GM12891 (cell line): Measurements from ENCODE around the gene WLS.
A peak's percentile ranks its signal among the peaks of the same experiment; 100 is the strongest.
"Not testable (repeated sequence)": the region's sequence is repeated elsewhere in the genome, so short reads cannot be mapped to it uniquely, and the experiment has no call there.

Source experiments
- DNase-seq: peaks from one replicate; pipeline ENCODE4 v3.0.0; 2011; ENCODE audit warnings: low spot score; ENCODE audit not compliant: insufficient read length
- FAIRE-seq: peaks from 2 replicates; lab custom pipeline; 2011; peaks lifted over from hg19 to GRCh38; lab: Jason Lieb, UNC
- PAX5 ChIP-seq: IDR thresholded peaks from 2 replicates; pipeline ENCODE4 v1.6.1; 2011; ENCODE audit warnings: low read length, moderate library complexity, mild to moderate bottlenecking; ENCODE audit not compliant: insufficient read depth, severe bottlenecking
- POLR2A ChIP-seq: IDR thresholded peaks from 2 replicates; pipeline ENCODE4 v1.6.1; 2011; ENCODE audit warnings: low read depth, low read length, control low read depth
- POLR2AphosphoS5 ChIP-seq: IDR thresholded peaks from 2 replicates; pipeline ENCODE4 v1.6.1; 2011; ENCODE audit warnings: low read depth, low read length, control low read depth
- POU2F2 ChIP-seq: IDR thresholded peaks from 2 replicates; pipeline ENCODE4 v1.6.1; 2011; ENCODE audit warnings: low read depth, mild to moderate bottlenecking, control low read depth, low read length, moderate library complexity
- SPI1 ChIP-seq: IDR thresholded peaks from 2 replicates; pipeline ENCODE4 v1.6.1; 2011; ENCODE audit warnings: low read depth, low read length, control low read depth
- TAF1 ChIP-seq: IDR thresholded peaks from 2 replicates; pipeline ENCODE4 v1.6.1; 2011; ENCODE audit warnings: low read depth, low read length, control low read depth

Gene WLS

GRCh38 chr1:68168545-68169171 is 63.7 kb downstream of the WLS start:
- FAIRE-seq (no peak), DNase-seq (no peak)

GRCh38 chr1:68167211-68167610 is 65.1 kb downstream of the WLS start:
- no peak for DNase-seq
- no peak for FAIRE-seq
- no peak for TF ChIP-seq POLR2AphosphoS5

More at GRCh38 chr1:68168545-68169171, 63.7 kb downstream of the WLS start:
- no peak for TF ChIP-seq SPI1
- no peak for TF ChIP-seq TAF1
- TF ChIP-seq POU2F2 = no peak
- TF ChIP-seq POLR2AphosphoS5 = no peak
- no peak for TF ChIP-seq POLR2A
- TF ChIP-seq PAX5 = no peak

- no peak for TF ChIP-seq POLR2A
- no peak for TF ChIP-seq PAX5
- no peak for TF ChIP-seq SPI1
- TF ChIP-seq POU2F2 = no peak
- no peak for TF ChIP-seq TAF1
- no peak for TF ChIP-seq POLR2AphosphoS5
- FAIRE-seq = no peak
- no peak for DNase-seq
Observed at GRCh38 chr1:68166348-68166747, 66.0 kb downstream of the WLS start.

GRCh38 chr1:68165665-68166064 is 66.7 kb downstream of the WLS start:
- TF ChIP-seq SPI1 (no peak), PAX5 (no peak), POLR2A (no peak), POLR2AphosphoS5 (no peak), POU2F2 (no peak), TAF1 (no peak)
- DNase-seq (no peak), FAIRE-seq (no peak)

- DNase-seq (no peak), FAIRE-seq (no peak)
- TF ChIP-seq POLR2A = no peak
- no peak for TF ChIP-seq SPI1
- no peak for TF ChIP-seq POU2F2
- TF ChIP-seq TAF1 = no peak
- no peak for TF ChIP-seq POLR2AphosphoS5
- no peak for TF ChIP-seq PAX5
Observed at GRCh38 chr1:68164918-68165317, 67.4 kb downstream of the WLS start.

- no peak for TF ChIP-seq POU2F2
- no peak for TF ChIP-seq TAF1
- no peak for TF ChIP-seq POLR2AphosphoS5
- TF ChIP-seq SPI1 = no peak
- TF ChIP-seq PAX5 = no peak
- no peak for TF ChIP-seq POLR2A
- DNase-seq = no peak
- FAIRE-seq = no peak
Observed at GRCh38 chr1:68163220-68163619, 69.1 kb downstream of the WLS start.

- DNase-seq (no peak), FAIRE-seq (no peak)
- TF ChIP-seq POU2F2 (no peak), SPI1 (no peak), TAF1 (no peak), POLR2AphosphoS5 (no peak), PAX5 (no peak)
Observed at GRCh38 chr1:68162761-68163160, 69.6 kb downstream of the WLS start.

- DNase-seq, FAIRE-seq: not testable (repeated sequence)
Observed at GRCh38 chr1:68161672-68162071, 70.7 kb downstream of the WLS start.

GRCh38 chr1:68160935-68161334 is 71.4 kb downstream of the WLS start:
- TF ChIP-seq SPI1 = peak; percentile 73
- FAIRE-seq, DNase-seq: not testable (repeated sequence)

GRCh38 chr1:68160021-68160420 is 72.3 kb downstream of the WLS start:
- DNase-seq = no peak
- no peak for FAIRE-seq
- TF ChIP-seq POLR2AphosphoS5 = no peak
- TF ChIP-seq SPI1 = no peak
- no peak for TF ChIP-seq POU2F2
- no peak for TF ChIP-seq PAX5
- TF ChIP-seq TAF1 = no peak
- no peak for TF ChIP-seq POLR2A

- TF ChIP-seq SPI1 = no peak
- TF ChIP-seq POLR2A = no peak
- TF ChIP-seq PAX5 = no peak
- TF ChIP-seq POU2F2 = no peak
- no peak for TF ChIP-seq POLR2AphosphoS5
- TF ChIP-seq TAF1 = no peak
- no peak for FAIRE-seq
- DNase-seq = no peak
Observed at GRCh38 chr1:68158837-68159236, 73.5 kb downstream of the WLS start.
